HG03280 (cell line): ENCODE data around the gene CSPG5.

Experiments
- ATAC-seq: cut with Tn5 transposase; IDR thresholded peaks from one replicate; pipeline ENCODE4 v1.9.1; 2021; ENCODE audit warnings: mild to moderate bottlenecking, moderate library complexity; ENCODE audit not compliant: unreplicated experiment

CSPG5 gene, protein sequence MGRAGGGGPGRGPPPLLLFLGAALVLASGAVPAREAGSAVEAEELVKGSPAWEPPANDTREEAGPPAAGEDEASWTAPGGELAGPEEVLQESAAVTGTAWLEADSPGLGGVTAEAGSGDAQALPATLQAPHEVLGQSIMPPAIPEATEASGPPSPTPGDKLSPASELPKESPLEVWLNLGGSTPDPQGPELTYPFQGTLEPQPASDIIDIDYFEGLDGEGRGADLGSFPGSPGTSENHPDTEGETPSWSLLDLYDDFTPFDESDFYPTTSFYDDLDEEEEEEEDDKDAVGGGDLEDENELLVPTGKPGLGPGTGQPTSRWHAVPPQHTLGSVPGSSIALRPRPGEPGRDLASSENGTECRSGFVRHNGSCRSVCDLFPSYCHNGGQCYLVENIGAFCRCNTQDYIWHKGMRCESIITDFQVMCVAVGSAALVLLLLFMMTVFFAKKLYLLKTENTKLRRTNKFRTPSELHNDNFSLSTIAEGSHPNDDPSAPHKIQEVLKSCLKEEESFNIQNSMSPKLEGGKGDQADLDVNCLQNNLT

DNA sequence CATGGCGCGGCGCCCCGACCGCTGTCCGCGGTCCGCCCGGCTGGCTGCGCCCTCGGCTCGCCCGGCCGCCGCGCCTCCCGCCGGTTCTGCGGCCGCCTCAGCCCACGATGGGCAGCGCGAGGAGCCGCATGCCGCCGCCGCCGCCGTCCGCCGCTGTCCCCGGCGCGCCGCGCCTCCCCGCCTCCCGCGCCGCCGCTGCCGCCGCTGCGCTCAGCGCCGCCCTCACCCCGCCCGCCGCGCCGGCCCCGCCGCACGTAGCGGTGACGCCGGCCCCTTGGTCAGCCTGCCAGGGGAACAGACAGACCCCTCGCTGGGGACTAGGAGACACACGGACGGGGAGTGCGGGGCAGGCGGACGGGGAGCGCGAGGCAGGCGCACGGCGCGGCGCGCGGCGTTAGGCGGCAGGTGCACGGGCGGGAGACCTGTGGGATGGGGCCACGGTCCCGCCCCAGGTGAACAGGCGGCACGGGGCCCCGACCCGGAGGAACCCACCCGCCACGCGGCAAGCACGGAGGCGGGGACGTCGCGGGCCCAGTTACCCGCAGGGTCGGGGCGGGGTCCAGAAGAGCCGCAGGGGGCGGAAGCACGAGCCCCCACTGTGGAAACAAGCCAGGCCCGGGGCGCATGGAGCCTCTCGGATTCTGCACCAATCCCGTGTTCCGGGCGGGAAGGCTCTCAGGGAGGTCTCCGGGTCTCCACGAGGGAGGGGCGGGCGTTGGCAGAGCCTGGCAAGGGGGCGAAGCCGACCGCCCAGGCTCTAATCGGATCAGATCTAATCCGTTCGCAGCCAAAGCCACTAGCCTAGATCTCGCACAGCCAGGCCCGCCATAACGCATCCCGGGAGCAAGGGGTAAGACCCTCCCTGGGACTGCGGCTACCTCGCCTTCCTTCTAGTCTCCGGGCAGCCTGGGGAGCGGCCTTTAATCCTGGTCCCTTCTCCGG lies at the start of gene CSPG5:
Gene CSPG5 (minus strand): TSS at position 175 of the 942 bp plus-strand sequence. CDS start 172 bp downstream, at position 3.
- ATAC-seq, result peak; percentile 39

DNA sequence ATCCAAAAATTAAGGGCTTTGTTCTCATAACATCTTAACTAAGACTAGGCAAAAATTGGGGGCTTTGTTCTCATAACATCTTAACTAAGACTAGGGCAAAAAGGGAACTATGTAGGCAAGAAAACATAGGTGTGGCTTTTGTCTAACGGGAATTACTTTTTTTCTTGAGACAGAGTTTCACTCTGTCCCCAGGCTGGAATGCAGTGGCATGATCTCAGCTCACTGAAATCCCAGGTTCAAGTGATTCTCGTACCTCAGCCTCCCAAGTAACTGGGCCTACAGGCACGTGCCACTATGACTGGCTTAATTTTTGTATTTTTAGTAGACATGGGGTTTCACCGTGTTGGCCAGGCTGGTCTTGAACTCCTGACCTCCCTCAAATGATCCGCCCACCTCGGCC lies 49.8 kb upstream of the CSPG5 start:
- no peak for ATAC-seq

DNA sequence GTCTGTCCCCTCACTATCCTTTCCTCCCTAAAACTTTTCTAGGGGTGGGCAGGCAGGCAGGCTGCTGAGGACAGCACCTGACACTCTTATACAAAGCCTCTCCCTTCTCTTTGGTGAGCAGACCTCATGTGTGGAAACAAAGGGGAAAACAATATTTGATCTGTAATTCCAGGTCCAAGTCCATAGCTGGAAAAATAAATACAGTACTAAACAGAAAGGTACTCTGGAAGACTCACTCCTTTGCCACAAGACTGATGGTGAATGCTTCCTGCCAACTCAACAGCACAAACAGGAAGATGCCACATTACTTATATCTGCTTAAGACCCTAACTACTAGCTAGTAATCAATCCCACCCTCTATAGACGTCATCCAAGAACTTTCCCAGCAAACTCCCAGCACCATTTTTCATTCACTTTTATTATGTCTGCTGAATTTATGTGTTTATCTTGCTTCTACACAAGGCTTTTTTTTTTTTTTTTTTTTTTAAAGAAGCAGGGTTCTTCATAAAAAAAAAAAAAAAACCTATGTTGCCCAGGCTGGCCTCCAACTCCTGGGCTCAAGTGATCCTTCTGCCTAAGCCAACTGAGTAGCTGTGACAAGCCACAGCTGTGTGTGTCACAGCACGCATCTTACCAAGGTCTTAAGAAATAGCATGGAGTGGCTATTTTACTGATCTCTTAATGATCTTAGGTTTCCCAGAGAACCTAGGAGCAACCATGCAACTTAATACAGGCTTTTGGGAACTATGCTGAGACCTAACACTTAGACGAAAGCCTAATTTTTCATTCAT lies 44.2 kb upstream of the CSPG5 start:
- no peak for ATAC-seq

DNA sequence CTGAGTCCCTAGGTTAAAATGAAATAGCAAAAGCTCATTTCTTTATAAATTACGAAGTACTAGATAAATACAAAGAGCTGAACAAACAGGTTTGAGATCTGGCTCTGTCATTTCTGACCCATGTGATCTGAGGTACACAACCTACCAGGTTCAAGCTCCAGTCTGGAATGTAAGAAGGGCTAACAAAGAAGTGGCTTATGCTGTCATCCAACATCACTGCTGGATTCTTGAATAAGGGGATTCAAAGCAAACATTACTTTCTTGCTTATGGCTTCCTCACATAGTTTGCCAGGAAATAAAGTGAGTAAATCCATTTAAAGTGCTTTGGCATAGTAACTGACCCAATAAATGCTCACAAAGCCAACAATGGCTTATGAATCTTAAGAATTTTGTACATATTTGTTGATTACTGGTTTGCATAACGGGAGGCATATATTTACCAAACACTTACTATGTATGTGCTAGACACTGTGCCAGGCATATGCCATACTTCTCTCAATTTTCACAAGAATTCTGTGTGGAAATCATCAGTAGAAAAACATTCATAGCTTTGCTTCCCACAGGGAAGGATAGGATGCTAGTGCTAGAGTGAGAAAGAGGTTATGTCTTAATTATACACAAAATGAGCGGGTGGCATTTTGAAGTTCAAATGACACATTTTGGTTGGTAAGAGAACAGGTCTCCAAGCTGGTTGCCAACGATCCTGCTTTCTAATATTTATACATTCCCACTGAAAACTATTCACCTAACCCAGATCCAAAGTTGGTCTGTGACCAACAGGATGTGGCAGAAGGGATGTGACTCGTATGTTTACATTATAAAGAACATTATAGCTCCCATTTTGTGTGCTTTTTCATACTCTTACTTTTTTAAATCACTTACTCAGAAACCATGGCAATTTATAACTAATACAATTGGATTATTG lies 38.7 kb upstream of the CSPG5 start:
- ATAC-seq, result no peak

DNA sequence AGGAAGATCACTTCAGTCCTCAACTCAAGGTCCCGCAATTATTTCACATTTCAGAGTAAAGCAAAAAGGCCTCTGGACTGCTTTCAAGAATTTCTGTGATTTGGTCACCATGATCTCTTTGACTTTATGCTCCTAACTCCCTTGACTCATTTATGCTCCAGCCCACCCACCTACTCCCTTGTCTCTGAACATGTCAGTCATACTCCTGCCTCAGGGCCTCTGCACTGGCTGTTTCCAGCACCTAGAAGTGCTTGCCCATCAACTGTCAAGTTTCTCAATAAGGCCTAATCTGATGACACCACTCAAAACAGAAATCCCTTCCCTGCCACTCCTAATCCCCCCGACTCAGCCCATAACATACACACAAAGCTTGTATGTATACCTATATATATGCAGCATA lies 36.1 kb upstream of the CSPG5 start:
- no peak for ATAC-seq

DNA sequence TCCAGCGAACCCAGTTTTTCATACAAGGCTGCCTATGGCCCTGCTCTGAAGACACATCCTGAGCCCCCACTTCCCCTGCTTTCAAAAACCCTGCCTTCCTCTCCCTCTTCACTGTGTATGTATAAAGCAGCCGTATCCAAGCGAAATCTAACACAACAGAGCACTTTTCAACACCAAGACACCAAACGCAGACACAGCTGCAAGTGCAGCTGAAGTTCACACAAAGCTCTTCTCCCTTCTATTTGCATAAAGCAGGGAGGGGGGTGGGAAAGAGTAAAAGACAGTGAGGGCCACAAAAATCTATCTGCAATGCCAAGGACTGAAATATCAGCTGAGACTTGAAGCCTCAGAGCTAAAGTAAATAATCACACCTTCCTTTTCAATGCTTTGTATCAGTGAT lies 35.1 kb upstream of the CSPG5 start:
- ATAC-seq, result no peak

DNA sequence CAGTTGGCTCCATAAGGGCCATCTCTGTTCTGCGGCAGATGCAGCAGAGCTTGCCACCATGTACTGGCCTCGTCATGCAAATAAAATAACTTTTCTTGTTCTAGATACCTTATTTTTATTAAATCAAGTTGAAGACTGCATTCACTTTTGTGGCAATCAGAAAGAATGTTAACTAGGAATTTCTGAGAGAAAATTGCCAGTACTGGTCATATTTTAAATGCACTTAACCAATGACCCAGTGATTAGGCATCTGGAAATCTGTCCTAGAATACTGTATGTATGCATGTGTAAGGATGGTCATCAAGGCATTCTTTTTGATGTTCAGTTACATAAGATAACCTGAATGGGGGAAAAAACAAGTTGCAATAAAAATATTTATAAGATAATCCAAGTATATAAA lies 34.2 kb upstream of the CSPG5 start:
- ATAC-seq, result no peak

DNA sequence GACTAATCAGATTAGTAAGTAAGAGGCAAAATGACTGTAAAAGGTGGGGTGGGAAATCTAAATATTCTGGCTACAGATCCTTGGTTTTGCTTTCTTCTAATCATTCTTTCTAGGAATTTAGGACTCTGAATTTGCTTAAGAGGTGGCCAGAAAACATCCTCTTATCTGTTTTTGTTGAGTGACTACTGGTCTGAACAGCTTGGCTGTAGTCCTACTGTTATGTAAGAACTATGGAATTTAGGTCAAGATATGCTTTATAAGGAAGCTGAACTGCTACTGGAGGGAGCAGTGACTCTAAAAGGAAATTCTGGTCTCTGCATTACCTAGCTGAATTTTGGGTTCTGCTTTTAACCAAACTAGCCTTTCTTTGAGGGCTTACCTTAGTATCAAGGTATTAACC lies 33.5 kb upstream of the CSPG5 start:
- ATAC-seq, result no peak

DNA sequence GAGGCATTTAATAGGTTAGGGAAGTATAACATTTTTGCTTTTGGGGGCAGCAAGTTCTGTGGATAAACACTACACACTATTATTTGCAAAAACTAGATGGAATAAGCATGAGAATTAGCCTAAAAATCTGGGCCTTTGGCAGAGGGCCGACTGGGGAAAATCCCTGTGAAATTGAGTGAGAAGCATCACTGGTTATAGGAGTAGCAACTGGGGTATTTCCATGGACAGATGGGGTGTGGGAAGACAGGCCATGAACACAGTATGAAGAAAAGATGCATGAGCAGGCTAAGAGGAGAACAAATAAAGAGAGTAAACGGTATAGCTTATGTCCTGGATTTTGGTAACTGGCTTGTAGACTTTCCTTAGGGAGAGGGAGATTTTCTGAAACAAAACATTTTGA lies 32.9 kb upstream of the CSPG5 start:
- ATAC-seq, result no peak

DNA sequence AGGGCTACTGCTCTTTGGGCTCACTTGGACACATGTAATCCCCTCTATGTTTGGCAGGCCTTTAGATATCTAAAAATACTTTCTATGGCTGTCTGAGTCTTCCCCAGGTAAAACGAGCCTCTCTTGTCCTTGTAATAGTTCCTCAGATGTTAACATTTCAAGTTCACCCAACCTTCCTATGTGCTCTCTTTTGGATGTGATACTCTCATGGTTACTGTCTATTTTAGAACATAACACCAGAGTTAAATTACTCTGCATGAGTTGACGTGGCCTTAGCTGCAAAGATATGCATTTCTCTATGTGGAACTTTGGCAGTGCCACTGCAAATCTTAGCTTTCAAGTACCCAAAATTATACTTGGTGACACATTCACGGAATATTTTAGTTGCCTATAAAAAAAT lies 31.9 kb upstream of the CSPG5 start:
- ATAC-seq, result no peak

DNA sequence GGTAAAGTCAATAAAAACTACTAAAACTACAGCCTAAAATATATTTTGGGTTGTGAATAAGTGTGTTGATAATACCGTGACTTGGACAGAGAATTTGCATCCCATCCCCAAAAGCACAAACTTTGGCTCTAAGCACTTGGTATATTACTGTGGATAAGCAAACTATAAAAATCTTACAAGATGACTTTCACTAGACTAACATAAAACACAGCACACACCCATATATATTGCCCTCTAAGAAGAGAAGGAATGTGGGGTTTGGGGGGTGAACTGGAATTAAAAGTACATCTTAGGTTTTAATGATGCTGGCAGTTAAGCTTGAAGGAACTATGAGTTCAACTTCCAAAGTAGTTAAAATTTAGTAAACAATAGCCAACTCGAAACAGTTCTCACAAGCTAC lies 28.7 kb upstream of the CSPG5 start:
- no peak for ATAC-seq

DNA sequence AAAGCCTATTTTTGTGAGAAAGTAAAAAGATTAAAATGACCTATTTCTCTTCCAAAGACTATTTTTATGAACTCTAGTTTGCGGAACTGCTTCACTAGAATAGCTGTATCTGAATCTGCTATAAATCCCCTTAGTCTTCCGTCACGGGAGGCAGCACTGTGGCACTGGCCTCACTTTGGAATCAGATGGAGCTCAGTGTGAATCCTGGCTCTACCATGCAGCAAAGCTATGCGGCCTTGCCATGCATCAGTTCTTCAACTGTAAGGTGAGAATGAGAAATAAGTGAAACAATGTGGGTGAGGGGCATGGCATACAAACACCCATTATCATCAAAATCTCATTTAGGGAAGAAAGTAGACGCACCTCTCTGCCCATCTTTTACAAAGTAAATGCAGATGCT lies 27.5 kb upstream of the CSPG5 start:
- no peak for ATAC-seq

DNA sequence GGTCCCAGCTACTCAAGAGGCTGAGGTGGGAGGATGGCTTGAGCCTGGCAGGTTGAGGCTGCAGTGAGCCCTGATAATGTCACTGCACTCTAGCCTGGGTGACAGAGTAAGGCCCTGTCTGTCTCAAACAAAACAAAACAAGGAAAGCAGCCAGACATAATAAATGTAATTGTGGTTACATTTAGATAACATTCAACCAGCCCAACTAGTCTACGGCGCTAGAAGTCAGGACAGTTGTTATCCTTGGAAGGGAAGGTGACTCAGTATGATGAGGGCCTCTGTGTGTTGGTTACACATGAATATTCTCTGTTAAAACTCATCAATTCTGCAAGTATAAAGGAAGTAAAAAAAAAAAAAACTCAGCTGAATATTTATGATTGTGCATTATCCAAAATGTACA lies 27.0 kb upstream of the CSPG5 start:
- ATAC-seq, result no peak

DNA sequence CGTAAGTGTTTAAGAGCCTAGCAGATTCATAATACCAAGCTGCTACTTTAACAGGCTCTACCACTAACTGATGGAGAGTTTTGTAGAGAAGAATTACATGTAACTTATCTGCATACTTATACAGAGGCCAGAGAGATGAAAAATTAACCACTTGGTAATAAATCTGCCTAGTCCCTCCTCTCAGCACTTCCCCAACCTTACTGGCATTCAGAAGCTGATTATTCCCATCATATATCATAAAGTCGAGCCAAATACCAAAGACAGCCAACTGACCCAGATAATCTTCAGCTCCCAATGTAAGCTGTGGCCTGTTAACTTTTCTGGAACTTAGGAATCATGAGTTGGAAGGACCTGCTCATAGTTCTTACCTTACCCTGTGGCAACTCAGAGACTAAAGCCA lies 25.5 kb upstream of the CSPG5 start:
- no peak for ATAC-seq

DNA sequence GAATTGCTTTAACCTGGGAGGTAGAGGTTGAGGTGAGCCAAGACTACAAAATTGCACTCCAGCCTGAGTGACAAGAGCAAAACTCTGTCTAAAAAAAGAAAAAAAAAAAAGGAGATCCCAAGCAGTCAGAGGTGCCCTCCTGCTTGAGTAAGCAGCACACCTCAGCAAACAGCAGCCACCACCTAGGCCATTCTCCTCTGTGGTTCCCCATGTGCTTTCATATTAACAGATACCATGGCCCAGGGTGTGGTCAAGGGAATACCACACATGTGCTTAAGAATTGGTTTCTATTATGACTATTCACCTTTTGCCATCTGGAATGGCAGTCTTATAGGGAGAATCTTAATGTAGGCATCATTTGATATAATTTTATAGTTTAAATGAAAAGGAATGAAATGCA lies 24.7 kb upstream of the CSPG5 start:
- ATAC-seq, result no peak

DNA sequence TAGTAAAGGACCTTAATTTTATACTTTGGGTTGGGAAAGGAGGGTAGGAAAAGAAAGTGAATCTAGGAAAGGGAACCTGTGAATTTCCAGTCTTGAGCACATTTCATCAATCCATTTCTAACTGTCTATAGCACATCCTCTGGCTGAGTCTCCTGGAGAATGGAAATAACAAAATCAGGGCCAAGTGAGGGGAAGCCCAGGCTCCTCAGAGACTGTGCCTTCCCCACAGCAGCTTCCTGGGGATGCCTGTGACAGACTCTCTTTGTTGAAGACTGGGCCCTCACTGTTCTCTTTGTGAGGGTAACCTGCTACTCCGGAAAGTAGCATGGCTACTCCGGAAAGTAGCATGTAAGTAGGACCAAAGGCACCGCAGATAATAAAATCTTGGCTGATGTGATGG lies 22.6 kb upstream of the CSPG5 start:
- no peak for ATAC-seq

DNA sequence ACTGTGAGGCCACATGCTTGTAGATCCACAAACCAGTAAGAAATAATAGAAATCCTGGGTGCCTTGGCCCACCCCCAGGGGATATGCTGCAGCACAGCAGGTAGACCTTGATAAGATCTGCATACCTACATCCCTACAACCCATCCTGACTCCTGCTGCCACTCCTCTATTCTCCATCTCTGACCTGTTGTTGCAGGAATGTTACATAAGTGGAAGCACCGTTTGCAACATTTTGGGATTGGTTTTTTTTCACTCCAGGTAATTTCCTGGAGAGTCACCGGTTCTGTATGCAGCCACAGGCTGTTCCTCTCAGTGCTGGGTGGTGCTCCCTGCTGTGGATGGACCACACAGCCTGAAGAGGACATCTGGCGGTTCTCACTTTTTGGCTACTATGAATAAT lies 16.1 kb upstream of the CSPG5 start:
- no peak for ATAC-seq

DNA sequence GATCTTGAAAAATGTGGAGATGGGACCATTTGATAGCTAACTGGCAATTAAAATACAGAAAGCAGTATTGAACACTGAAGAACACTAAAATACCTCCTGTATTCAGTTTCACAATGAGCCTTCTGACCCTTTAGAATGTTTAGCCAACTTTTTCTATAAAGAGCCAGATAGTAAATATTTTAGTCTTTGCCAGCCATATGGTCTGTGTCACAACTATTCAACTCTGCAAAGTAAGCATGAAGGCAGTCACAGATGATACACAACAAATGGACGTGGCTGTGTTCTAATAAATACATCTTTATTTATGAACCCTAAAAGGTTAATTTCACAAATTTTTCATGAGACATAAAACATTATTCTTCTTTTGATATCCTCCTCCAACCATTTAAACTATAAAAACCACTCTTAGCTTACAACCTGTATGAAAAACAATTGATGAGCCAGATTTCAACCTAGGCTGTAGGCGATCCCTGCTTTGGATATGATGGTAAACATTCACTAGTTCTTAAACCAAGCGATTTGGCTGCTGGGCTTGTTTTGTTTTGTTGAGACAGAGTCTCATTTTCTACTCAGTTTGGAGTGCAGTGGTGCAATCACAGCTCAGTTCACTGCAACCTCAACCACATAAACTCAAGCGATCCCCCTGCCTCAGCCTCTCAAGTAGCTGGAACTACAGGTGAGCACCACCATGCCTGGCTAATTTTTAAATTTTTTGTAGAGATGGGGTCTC lies 13.6 kb upstream of the CSPG5 start:
- ATAC-seq, result no peak

DNA sequence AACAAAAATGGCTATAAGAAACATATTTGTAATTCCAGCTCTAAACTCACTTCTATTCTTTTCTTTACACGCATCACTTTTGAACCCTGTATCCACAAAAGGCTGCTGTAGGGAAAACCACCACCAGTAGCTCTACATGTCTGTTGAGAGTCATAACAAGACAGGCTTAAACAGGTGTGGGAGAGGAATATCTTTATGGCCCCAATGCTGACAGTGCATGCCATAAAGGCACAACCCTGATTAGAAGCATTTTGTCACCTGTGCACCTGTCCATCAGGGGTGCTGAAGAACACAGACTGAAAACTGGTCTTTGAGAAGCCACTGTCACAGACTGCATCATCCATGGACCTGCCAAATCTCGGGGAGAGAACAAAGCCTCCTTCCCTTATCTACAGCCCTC lies 11.6 kb upstream of the CSPG5 start:
- no peak for ATAC-seq
